GM18508 (cell line): ENCODE data around the gene IVL.

Source experiments
- ATAC-seq: cut with Tn5 transposase; IDR thresholded peaks from one replicate; pipeline ENCODE4 v1.9.1; 2021; ENCODE audit warnings: moderate number of reproducible peaks; ENCODE audit not compliant: insufficient read depth, unreplicated experiment

The IVL gene

GRCh38 chr1:152886085-152886484 lies 22.3 kb upstream of the IVL start:
- no peak for ATAC-seq

DNA sequence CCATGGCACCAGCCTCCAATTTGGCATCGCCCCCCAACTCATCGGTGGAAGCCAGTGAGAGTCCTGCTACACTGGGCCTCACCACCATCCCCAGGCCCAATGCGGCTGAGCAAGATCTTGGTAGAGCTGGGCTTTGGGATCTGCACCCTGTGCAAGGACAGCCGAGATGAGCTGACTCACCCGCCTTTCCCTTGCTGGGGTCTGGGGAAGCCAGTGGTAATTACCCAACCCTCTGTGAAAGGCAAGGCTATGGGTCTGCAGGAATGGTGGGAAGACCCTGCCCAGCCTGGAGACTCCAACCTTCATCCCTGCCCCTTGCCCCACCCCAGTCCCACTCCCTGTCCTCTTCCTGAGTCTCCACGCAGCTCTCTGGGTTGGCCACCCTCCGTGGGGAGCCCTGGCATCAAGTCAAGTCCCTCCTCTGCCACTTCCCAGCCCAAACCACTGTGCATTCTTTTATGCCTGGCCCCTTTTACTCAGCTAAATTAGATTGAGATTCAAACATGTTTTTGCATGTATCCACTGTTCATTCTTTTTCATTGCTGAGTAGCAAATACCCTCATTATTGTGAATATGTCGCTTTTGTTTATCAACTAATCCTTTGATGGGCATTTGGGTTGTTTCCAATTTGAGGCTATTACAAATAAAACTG lies 21.5 kb upstream of the IVL start:
- no peak for ATAC-seq

GRCh38 chr1:152888126-152888525 lies 20.2 kb upstream of the IVL start:
- no peak for ATAC-seq

DNA sequence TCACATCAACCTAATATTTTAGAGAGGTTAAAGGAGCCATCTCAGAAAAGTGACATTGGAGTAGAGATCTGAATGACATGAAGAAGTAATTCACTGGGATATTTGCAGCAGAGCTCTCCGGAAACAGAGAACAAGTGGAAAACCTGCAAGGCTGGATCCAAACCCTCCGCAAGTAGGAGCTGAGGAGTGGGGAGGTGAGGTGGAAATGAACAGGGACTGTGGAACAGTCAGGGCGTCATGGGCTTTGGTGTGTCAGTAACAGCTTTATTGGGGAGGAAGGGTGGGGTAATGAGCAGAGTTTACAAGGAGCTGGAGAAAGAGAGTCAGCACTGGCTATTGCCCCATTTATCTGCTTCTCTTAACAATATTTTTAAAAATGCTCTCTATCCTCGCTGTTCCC lies 9.3 kb upstream of the IVL start:
- no peak for ATAC-seq

DNA sequence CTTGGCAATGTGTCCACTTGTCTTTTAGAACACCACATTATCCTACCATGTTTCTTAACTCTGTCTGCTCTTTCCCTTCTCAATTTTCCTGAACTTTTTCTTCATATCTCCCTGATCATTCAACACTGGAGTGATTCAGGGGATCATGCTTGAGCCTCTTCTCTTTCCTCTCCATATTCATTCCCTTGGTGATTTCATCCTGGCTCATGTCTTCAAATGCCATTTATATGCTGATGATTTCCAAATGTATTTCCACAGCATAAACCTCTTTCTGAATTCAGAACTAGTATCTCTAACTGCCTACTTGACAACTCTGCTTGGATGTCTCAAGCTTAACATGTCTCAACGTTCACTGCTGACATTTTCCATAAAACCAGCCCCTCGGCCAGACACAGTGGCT lies 8.5 kb upstream of the IVL start:
- no peak for ATAC-seq

DNA sequence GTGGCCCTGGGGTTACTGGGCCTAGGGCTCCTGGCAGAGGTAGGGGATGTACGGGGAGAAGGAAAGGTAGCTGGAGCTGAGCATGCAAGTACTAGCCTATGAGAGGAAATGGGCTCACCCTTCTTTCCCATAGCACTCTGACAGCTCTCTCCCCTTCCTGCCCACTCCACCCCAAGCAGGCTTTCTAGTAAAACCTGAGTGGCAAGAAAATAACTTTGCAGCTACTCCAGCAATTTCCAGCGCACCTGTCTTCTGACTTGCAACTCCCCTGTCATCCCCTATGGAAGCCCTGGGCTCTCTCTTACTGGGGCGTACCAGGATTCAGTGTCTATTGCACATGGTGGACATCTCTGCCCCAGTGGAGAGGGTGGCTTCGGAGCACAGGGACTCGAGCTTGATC lies 6.7 kb upstream of the IVL start:
- ATAC-seq: no peak

DNA sequence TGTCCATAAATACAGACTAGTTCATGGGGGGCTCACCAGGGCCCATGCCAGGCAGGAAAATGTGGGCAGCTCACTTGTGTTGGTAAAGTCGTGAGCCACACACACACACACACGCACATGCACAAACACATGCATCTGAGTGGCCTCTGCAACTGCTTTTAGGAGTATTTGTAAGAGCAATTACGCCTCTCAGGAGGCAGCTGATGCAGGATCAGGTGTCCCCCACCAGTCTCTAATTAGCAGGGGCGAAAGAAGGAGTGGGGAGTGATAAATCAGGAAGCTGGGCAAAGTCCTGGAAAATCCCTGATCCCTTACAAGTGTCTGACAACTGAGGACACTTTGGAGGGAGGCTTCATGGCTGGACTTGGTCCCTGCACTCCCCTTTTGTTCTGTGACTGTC lies 5.7 kb upstream of the IVL start:
- no peak for ATAC-seq

DNA sequence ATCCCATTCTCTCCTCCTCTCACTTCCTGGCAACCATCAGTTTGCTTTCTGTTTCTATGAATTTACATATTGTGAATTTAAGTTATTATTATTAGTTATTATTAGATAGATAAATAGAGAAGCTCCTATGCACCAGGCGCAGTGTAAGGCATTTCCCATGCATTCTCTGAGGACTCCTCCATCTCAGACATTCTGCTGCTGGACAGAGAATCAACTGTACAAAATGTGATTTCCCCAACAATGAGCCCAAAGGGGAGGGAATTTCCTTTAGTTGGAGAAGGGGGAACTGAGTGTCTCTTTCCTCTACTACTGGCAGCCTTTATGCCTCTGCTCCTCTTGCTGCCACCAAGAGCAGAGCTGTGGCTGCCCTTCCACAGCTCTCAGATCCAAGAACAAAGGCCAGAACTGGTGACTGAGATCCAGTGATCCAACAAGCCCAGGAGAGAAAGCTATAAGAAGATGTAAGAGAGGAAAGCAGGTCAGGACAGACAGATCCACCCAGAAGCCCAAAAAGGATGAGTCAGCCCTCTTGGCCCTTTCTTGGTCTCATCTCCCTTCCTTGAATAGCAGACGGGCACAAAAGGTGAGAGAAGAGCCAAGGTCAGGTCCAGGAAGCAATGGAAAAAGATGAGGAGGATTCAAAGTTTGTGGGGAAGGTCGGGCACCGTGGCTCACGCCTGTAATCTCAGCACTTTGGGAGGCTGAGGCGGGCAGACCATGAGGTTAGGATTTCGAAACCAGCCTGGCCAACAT lies 3.5 kb upstream of the IVL start:
- no peak for ATAC-seq

DNA sequence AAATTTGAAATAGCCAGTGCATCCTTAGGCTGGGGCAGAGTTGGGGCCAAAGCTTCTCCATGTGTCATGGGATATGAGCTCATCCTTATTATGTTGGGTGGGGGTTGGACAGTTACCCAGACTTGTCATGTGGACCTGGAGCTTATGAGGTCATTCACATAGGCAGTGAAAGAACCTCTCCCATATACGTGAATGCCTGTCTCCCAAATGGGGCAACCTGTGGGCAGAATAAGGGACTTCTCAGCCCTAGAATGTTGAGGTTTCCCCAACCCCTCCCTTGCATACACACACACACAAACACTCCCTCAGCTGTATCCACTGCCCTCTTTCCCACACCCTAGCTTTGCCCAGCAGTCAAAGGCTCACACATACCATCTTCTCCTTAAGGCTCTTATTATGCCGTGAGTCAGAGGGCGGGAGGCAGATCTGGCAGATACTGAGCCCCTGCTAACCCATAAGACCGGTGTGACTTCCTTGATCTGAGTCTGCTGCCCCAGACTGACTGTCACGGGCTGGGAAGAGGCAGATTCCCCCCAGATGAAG lies 2.3 kb upstream of the IVL start:
- ATAC-seq: no peak

DNA sequence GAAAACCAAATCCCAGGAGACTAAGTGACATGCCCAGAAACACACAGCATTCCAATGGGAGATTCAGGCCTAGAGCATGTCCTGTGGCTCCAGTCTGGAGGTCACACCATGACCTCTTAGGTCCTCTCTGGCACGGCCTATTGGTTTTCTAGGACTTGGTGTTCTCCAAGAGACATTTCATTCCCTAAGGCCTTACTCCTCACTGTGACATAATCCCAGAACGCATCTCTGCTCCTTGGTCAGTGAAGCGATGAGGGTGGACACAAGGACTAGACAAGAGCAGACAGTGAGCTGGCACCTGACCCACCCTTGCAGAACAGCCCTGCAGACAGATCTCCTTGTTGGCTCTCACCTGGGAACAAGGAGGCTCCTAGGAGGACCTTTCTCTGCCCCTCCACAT lies 860 bp downstream of the IVL start:
- ATAC-seq: no peak

- no peak for ATAC-seq
These were observed 4.1 kb downstream of the IVL start for GRCh38 chr1:152912471-152912870.

- no peak for ATAC-seq
These were observed 4.6 kb downstream of the IVL start for GRCh38 chr1:152912900-152913299.

DNA sequence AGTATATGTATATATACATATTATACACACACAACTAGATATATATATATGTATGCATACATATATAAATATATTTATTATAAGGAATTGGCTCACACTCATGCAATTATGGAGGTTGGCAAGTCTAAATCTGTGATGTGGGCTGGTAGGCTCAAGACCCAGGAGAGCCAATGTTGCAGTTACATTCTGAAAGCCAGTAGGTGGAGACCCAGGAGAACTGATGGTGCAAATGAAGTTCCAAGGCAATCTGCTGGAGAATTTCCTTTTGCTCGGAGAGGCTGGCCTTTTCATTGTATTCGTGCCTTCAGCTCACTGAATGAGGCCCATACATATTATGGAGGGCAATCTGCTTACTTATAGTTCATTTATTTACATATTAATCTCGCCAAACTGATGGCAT lies 9.4 kb downstream of the IVL start:
- no peak for ATAC-seq

- no peak for ATAC-seq
These were observed 10.7 kb downstream of the IVL start for GRCh38 chr1:152919071-152919470.

DNA sequence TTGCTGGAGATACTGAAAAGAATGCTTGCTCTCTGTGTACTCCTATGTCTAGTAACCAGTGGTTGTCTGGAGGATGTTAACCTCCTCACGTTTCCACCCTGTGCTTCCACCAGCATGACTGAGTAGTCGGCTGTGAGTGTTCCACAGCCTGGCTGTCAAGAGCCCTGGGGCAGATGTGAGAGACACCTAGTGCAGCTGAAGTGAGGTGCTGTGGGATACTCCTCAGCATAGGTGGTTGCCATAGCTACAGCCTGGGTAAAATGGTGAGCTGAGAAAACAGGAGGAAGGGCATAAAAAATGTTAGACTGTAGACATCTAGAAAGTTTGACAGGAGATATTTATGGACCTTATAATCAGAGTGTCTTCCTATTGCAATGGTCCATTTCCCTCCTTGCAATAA lies 15.8 kb downstream of the IVL start:
- ATAC-seq: no peak

GRCh38 chr1:152926091-152926490 lies 17.7 kb downstream of the IVL start:
- ATAC-seq: no peak

DNA sequence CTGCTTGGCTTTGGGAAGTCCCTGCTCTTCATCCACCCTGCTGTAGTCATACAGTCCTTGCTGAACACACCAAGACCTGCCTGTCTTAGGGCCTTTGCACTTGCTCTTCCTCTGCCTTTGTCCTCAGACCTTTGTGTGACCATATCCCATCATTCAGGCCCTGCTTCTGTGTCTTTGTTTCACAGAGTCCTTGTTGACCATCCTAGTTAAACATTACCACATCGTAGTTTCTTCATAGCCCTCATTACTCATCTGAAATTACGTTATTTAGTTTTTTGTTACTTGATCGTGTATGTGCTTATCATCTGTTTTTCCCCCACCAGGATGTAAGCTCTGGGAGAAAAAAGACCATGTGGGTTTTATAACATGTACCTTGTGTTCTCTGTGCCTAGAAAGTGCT lies 20.3 kb downstream of the IVL start:
- no peak for ATAC-seq

GRCh38 chr1:152932170-152932811 lies 23.9 kb downstream of the IVL start:
- ATAC-seq: no peak

GRCh38 chr1:152933196-152933595 lies 24.9 kb downstream of the IVL start:
- ATAC-seq: no peak

DNA sequence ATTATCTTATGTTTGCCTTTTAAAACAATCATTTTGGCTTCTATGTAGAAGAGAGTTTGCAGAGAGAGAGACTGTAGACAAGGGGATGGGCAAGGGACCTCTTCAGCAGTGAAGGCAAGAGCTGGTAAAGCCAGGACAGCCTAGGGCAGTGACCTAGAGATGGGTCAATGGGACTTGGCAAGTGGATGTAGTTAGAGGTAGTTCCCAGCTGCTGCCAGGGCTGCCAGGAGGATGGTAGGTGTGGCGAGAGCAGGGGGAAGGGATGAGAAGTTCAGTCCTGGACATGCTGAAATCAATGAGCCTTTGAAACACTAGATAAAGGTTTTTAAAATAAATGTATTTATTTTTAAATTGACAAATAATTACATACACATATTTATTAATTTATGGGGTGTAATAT lies 32.3 kb downstream of the IVL start:
- no peak for ATAC-seq

GRCh38 chr1:152941037-152941711 lies 32.8 kb downstream of the IVL start:
- no peak for ATAC-seq
